GM19328 (cell line): ENCODE data around the gene PRKCA.

Experiments
- ATAC-seq: cut with Tn5 transposase; IDR thresholded peaks from one replicate; pipeline ENCODE4 v1.9.1; 2021; ENCODE audit warnings: mild to moderate bottlenecking, moderate library complexity; ENCODE audit not compliant: unreplicated experiment

Gene PRKCA

DNA sequence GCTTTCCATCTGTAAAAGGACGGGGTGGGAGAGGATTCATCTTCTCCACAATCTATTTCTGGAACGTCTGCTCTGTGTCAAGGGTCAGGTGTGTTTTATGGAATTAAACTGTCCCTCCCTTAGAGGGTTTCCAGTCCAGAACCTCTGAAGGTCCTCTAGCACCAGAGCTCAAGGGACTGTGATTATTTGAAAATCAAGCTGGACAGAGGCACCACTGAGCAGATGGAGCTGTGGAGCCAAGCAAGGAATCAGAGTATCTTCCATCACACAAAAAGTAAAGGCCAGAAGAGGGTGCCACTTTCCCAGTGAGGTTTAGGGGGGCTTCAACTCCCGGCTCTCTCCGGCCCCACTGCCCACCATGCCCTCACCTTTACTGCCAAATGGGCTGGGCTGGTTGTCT, 539.3 kb downstream of the PRKCA start:
- no peak for ATAC-seq

GRCh38 chr17:66842505-66842904, 540.1 kb downstream of the PRKCA start:
- ATAC-seq, result no peak

DNA sequence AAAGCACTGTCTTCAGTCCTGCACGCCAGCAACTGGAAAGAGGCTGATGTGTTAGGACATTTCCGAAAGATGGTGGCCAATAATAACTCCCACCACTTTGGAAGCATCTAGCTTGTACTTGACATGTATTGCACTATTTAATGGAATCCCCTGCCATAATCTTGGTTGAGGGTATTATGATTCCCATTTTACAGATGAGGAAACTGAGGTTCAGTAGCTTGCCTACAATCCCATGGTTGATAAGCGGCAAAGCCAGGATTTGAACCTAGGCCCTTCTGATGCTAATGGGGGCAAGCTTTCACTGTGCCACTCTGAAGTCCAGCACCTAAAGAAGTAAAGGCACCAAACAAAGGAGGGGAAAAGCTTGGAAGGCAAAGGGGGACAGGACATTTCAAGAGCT, 540.5 kb downstream of the PRKCA start:
- no peak for ATAC-seq

DNA sequence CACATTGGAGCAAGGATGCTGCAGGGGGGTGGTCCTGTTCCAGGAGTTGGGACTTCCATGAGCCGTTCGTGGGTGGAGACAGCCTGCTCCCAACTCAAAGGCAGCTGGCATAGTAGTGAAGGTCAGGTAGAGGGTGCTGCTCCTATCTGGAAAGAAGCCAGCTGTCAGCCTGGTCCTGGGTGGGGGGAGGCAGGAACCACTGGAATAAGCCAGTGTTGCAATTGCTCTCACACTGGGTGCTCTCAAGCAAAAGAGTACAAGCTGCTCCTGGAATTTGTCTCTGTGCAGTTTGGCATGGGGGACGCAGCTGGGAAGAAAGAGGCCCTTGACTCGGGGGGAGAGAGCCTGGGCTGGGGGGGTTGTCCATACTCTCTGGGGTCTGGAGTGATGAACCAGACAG, 541.2 kb downstream of the PRKCA start:
- no peak for ATAC-seq

GRCh38 chr17:66847704-66848103, 545.3 kb downstream of the PRKCA start:
- no peak for ATAC-seq

- ATAC-seq, result no peak
Measured at GRCh38 chr17:66848496-66848895, 546.1 kb downstream of the PRKCA start.

DNA sequence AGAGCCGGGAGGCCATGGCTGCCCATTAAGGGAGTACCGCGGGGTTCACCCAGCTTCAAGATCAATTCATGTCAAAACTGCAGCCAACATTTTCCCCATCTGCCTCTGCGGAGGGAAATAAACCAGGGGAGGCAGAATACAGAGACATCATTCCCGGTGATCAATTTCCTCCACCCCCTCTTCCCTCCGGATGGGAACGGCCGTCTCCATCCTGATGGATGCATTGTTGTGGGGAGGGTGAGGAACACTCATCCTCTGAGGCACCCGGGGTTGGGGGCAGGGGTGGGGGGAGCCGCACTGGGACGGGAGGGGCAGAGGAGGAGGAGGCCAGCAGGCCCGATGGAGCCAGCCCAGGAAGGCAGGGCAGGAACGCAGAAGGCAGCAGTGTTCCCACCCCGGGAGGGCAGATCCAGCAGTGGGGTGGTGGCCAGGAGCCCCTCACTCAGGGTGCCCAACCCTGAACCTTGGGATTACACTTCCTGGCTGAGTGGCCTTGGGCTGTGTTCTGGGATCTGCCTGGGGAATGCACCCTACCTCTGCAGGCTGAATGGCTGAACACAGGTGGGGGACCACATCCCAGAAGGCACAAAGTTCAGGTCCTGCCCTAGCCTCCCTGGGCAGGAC, 546.7 kb downstream of the PRKCA start:
- ATAC-seq, result no peak

- ATAC-seq, result no peak
Measured at GRCh38 chr17:66849851-66850580, 547.6 kb downstream of the PRKCA start.

DNA sequence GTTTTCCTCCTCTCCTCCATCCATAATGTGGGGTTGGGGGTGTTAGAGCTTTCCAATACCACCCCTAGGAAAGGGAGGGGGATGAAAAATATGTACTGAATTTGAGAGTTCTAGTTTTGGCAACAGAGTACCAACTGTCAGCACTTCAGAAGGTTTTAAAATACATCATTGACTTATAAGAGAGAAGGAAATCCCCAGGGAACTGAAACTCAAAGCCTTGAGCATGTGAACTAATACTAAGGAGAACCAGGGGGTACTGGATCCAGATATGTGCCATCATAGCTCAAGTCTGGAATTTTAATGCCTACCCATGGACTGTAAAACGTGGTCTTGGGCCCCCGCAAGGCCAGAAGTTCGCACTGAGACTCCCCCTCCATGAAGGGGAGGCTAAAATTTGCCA, 548.3 kb downstream of the PRKCA start:
- ATAC-seq, result no peak

DNA sequence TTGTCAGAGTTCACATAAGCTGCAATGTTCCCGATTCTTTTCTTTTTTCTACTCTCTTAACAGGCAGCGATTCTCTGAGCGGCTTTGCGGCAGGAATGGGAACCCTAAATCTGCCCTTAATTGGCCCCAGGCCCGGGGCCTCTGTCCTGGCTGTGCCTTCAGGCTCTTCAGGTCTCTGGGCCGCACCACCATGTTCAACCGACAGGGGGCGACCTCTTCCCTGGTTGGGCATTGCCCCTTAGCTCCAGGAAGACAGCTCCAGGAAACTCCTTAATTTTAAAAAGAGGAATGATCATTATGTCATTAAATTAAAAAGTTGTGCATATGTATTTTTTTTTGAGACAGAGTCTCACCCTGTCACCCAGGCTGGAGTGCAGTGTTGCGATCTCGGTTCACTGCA, 552.8 kb downstream of the PRKCA start:
- ATAC-seq, result no peak

DNA sequence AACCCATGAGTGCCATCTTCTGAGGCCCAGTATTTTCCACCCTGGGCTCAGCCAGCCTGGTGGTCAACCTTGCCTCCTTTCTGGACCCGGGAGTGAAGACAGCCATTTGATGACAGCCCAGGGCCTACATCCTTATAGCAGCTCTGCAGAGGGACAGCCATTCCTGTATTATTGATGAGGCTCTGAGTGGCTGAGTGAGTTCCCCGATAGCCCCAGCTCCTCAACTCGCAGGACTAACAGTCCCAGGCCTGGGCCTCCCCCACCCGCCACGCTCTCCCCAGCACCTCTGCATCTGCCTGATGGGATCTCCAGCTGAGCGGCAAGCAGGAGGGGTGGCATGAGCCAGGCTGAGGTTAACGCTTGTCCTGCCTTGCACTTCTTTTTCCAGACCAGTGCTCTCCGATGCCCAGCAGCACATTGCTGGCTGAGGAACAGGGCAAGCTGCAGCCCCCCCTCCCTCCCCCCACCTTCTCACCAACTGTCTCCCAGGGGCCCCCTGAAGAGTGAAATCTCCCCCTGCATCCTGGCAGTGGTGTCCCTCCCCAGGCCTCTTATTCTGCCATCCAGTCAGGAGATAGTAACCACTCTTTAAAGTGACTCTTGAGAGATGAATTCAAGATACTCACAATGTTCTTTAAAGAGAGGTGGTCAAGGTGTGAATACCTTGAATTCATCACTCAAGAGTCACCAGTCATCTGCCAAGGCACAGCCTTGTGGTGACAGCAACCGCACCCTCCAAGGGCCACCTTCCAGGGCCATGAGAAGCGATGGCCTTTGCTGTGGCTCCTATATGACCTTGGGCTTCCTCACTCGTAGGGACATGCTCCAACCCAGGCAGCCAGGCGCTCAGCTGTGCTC, 556.0 kb downstream of the PRKCA start:
- no peak for ATAC-seq

DNA sequence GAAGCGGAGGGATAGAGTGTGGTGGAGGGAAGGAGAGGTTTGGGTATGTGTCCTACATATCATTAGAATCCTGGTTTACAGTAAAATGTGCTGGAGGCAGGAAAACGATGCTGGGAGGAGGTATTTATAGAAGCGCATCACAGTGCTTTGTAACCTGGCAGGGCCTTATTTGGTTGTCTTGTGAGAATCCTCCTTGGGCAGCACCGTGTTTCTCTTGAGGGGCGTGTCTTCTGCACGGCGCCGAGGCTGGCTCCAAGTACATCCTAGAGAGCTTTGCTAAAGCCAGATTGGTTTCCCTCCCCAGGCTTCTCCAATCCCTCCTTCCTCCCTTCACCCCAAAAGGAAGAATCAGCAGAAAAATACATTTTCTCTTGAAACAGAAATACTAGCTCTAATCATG, 556.9 kb downstream of the PRKCA start:
- no peak for ATAC-seq

- ATAC-seq, result no peak
Measured at GRCh38 chr17:66860204-66860603, 557.8 kb downstream of the PRKCA start.
